B cell (primary cell): ENCODE measurements around the gene RNF38. TPM values are rescaled to one million over a fixed set of nuclear protein-coding genes. Genes with fewer than 3 reads are reported as not detected.

Source experiments
- ATAC-seq: fragments of 200-7000 bp; cut with Tn5 transposase; one replicate; pipeline ENCODE4 v1.10.0; 2021; ENCODE audit warnings: low read depth, mild to moderate bottlenecking, moderate number of reproducible peaks, moderate library complexity
- CTCF ChIA-PET: fragments of 350-600 bp; sonication (Branson Sonifier 250); formaldehyde crosslinking; loops from one replicate; lab custom pipeline; 2021; ENCODE audit warnings: antibody characterized with exemption, inconsistent platforms; lab: Charles Lee
- POLR2A ChIA-PET: fragments of 350-600 bp; sonication (Branson Sonifier 250); formaldehyde crosslinking; loops from one replicate; lab custom pipeline; 2021; ENCODE audit warnings: antibody characterized with exemption; lab: Charles Lee
- DNase-seq: peaks from one replicate; pipeline ENCODE4 v3.0.0; 2013
- H2AFZ ChIP-seq: 2 replicates; pipeline ENCODE4 v1.6.1; 2012; ENCODE audit warnings: mild to moderate bottlenecking, low read depth, low read length; ENCODE audit not compliant: insufficient read depth, poor library complexity, severe bottlenecking
- H3K27ac ChIP-seq, 2 donors: 1 replicate in 1 of 2; 2 replicates in 1 of 2; pipeline ENCODE4 v1.5.1; 2012 to 2013; ENCODE audit warnings: low read length in 2 of 2, mild to moderate bottlenecking in 2 of 2, moderate library complexity in 1 of 2
- H3K27me3 ChIP-seq, 4 experiments: fragments of 200-600 bp in 1 of 4; sonication (generic) in 1 of 4; replicated peaks in 1 of 4; 1 replicate in 2 of 4; 2 replicates in 2 of 4; pipeline versions ENCODE4 v1.6.1 to v1.7.0; 2013 to 2016; ENCODE audit warnings: low read length in 3 of 4, mild to moderate bottlenecking in 2 of 4, mixed read lengths in 1 of 4, moderate library complexity in 1 of 4; ENCODE audit not compliant: insufficient read depth in 4 of 4, control insufficient read depth in 3 of 4; ENCODE audit errors: control extremely low read depth in 1 of 4
- H3K36me3 ChIP-seq, 2 experiments: replicated peaks in 1 of 2; 1 replicate in 1 of 2; 2 replicates in 1 of 2; pipeline versions ENCODE4 v1.6.1 to v1.7.1; 2013; ENCODE audit warnings: low read length in 1 of 2; ENCODE audit not compliant: insufficient read depth in 2 of 2, control insufficient read depth in 1 of 2; ENCODE audit errors: control extremely low read depth in 1 of 2, extremely low read depth in 1 of 2
- H3K4me1 ChIP-seq, 2 donors: fragments of 200-600 bp in 1 of 2; sonication (generic) in 1 of 2; 1 replicate in 1 of 2; 2 replicates in 1 of 2; pipeline versions ENCODE4 v1.5.1 to v1.6.1; 2013 to 2017; ENCODE audit warnings: low read length in 2 of 2; ENCODE audit not compliant: control insufficient read depth in 2 of 2, insufficient read depth in 2 of 2
- H3K4me2 ChIP-seq: replicated peaks from 2 replicates; pipeline ENCODE3; 2012; ENCODE audit warnings: mild to moderate bottlenecking, low read depth, low read length; ENCODE audit not compliant: poor library complexity, severe bottlenecking
- H3K4me3 ChIP-seq, 5 experiments: fragments of 200-600 bp in 1 of 5; sonication (generic) in 1 of 5; 1 replicate in 3 of 5; 2 replicates in 2 of 5; pipeline versions ENCODE4 v1.5.1 to v1.7.0; 2011 to 2016; ENCODE audit warnings: low read length in 4 of 5, mild to moderate bottlenecking in 4 of 5, low read depth in 2 of 5, control low read depth in 1 of 5, moderate library complexity in 1 of 5; ENCODE audit not compliant: insufficient read depth in 1 of 5; ENCODE audit errors: control extremely low read depth in 1 of 5, extremely low read depth in 1 of 5
- H3K79me2 ChIP-seq: fragments of 200-600 bp; sonication (generic); one replicate; pipeline ENCODE4 v1.6.0; 2016; ENCODE audit warnings: low read length; ENCODE audit not compliant: control insufficient read depth, insufficient read depth
- H3K9ac ChIP-seq: fragments of 200-600 bp; sonication (generic); 2 replicates; pipeline ENCODE4 v1.6.1; 2017; ENCODE audit warnings: mild to moderate bottlenecking, low read length, moderate library complexity
- H3K9me3 ChIP-seq, 3 donors: one replicate each; pipeline versions ENCODE4 v1.6.1 to v1.7.1; 2013; ENCODE audit warnings: low read length in 2 of 3; ENCODE audit not compliant: control insufficient read depth in 2 of 3, insufficient read depth in 1 of 3; ENCODE audit errors: control extremely low read depth in 1 of 3
- H4K20me1 ChIP-seq: 2 replicates; pipeline ENCODE4 v1.6.0; 2012; ENCODE audit warnings: mild to moderate bottlenecking, low read length; ENCODE audit not compliant: insufficient read depth, control insufficient read depth, poor library complexity, severe bottlenecking
- H3K27ac Mint-ChIP-seq: one replicate; pipeline ENCODE4 v1.8.0; 2021; ENCODE audit warnings: mixed read lengths
- H3K27me3 Mint-ChIP-seq: one replicate; pipeline ENCODE4 v1.8.0; 2021; ENCODE audit warnings: mixed read lengths
- H3K4me1 Mint-ChIP-seq: one replicate; pipeline ENCODE4 v1.8.0; 2021; ENCODE audit warnings: mixed read lengths
- H3K4me3 Mint-ChIP-seq: one replicate; pipeline ENCODE4 v1.8.0; 2021; ENCODE audit warnings: mixed read lengths
- H3K9me3 Mint-ChIP-seq: one replicate; pipeline ENCODE4 v1.8.0; 2022; ENCODE audit warnings: mixed read lengths; ENCODE audit not compliant: insufficient read depth
- EZH2 ChIP-seq: IDR thresholded peaks from 2 replicates; pipeline ENCODE4 v1.6.1; 2012; ENCODE audit warnings: borderline replicate concordance, low read depth, mild to moderate bottlenecking, moderate library complexity, low read length; ENCODE audit not compliant: insufficient read depth, poor library complexity, severe bottlenecking
- WGBS: methylation state at CpG from one replicate; pipeline ENCODE4 v1.1.5; 2013; ENCODE audit warnings: missing lambda C conversion rate; ENCODE audit not compliant: insufficient coverage; 5-methylcytosine and 5-hydroxymethylcytosine counted together
- intact Hi-C: fragments of 100-400 bp; cut with micrococcal nuclease; formaldehyde crosslinking; loops from one replicate; pipeline ENCODE4 v1.10.0; 2022
- polyA plus RNA-seq: library from polyadenylated mRNA; depleted of rRNA; stranded (reverse); fragments of >200 nt; gene quantifications from 2 replicates; pipeline ENCODE4 v1.2.3, GENCODE V29; 2012
- total RNA-seq, 2 donors: library from RNA; stranded (reverse); fragments of 120-200 nt in 1 of 2; gene quantifications; 1 replicate in 1 of 2; 2 replicates in 1 of 2; pipeline versions ENCODE4 v1.2.3 to v1.2.4, GENCODE V29; 2013 to 2022
- TF ChIP-seq, protein P1 (sequence below): fragments of 200-600 bp; IDR thresholded peaks from one replicate; pipeline ENCODE4 v1.8.0; 2022; ENCODE audit warnings: antibody characterized with exemption, mild to moderate bottlenecking

The RNF38 gene
- total and polyA plus RNA-seq, 2 donors (not counting 1 experiment from before 2014, with no cell fraction given) = 25.2 to 81.6 TPM

DNA sequence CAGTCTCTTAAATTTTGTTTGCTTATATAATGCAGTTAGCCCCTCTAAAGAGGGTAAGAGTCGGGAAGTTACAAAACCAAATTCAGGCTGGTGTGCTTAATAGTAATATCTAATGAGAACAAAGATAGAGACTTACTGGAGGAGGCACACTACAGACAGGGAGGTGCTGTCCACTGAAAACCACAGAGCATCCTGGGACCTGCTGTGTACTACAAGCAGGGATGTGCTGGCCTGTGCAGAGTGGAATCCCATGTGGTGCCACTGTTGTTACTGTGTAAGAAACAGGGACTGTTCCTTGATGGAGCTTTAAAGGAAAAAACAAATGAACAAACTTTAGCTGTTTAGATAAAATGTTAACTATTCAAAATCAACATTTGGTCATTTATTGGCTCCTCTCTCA is 42.4 kb downstream of the RNF38 start:
- intact Hi-C loops = no loop called here
- H3K27ac ChIP-seq = no peak overlapping the region
- H3K79me2 ChIP-seq = peaks cover 2% of the 10 kb centered on the region
- POLR2A ChIA-PET = no interaction called here
- no peak overlapping the region for H3K27ac Mint-ChIP-seq
- peaks cover 14% of the 10 kb centered on the region for H4K20me1 ChIP-seq
- H3K9me3 Mint-ChIP-seq = no peaks in the 10 kb centered on the region
- DNase-seq (no peak), ATAC-seq (no peak)
- no peaks in the 10 kb centered on the region for H3K27me3 Mint-ChIP-seq
- no CpG with 5 or more reads among the region's 1 CpG for WGBS
- no peaks in the 10 kb centered on the region for H3K4me1 Mint-ChIP-seq
- no peak overlapping the region for H3K4me3 ChIP-seq
- peaks cover 15 to 63% of the 10 kb centered on the region in 2 experiments for H3K36me3 ChIP-seq
- H2AFZ ChIP-seq = no peak overlapping the region
- H3K4me1 ChIP-seq = no peaks in the 10 kb centered on the region
- no peaks in the 10 kb centered on the region for H3K27me3 ChIP-seq
- no peak overlapping the region for H3K4me2 ChIP-seq
- H3K9ac ChIP-seq = no peak overlapping the region
- TF ChIP-seq, protein P1, sequence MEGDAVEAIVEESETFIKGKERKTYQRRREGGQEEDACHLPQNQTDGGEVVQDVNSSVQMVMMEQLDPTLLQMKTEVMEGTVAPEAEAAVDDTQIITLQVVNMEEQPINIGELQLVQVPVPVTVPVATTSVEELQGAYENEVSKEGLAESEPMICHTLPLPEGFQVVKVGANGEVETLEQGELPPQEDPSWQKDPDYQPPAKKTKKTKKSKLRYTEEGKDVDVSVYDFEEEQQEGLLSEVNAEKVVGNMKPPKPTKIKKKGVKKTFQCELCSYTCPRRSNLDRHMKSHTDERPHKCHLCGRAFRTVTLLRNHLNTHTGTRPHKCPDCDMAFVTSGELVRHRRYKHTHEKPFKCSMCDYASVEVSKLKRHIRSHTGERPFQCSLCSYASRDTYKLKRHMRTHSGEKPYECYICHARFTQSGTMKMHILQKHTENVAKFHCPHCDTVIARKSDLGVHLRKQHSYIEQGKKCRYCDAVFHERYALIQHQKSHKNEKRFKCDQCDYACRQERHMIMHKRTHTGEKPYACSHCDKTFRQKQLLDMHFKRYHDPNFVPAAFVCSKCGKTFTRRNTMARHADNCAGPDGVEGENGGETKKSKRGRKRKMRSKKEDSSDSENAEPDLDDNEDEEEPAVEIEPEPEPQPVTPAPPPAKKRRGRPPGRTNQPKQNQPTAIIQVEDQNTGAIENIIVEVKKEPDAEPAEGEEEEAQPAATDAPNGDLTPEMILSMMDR = no peak
- H3K4me3 Mint-ChIP-seq = no peak overlapping the region
- CTCF ChIA-PET = no interaction called here
- no peaks in the 10 kb centered on the region for H3K9me3 ChIP-seq

DNA sequence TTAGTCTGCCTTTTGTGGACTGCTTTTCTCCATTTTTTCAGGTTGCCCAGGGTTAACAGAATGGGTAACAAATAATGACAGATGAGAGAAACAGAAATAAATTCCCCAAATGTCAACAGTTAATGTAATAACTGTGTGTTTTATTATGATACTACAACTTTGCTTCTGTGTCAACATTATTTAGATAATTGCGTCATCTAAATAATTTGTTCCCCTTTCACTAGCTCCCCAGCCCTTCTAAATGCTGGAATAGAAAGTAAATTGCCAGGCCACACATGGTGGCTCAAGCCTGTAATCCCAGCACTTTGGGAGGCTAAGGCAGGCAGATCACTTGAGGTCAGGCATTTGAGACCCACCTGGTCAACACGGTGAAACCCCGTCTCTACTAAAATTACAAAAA is 53.5 kb downstream of the RNF38 start:
- Mint-ChIP-seq H3K4me1 (no peaks in the 10 kb centered on the region), H3K9me3 (no peaks in the 10 kb centered on the region), H3K4me3 (no peak overlapping the region), H3K27ac (no peak overlapping the region), H3K27me3 (no peaks in the 10 kb centered on the region)
- Histone ChIP-seq H3K79me2 (no peaks in the 10 kb centered on the region), H3K4me2 (no peak overlapping the region), H2AFZ (no peak overlapping the region), H4K20me1 (no peaks in the 10 kb centered on the region), H3K9me3 (no peaks in the 10 kb centered on the region), H3K36me3 (peaks cover 19 to 77% of the 10 kb centered on the region in 2 experiments), H3K4me3 (no peak overlapping the region), H3K4me1 (no peaks in the 10 kb centered on the region), H3K9ac (no peak overlapping the region), H3K27ac (no peak overlapping the region), H3K27me3 (no peaks in the 10 kb centered on the region)
- POLR2A ChIA-PET = no interaction called here
- TF ChIP-seq, protein P1 = no peak
- TF ChIP-seq EZH2 = no peak
- 100% methylated on average over 2 of the region's 3 CpGs for WGBS
- intact Hi-C loops = no loop called here
- ATAC-seq (no peak), DNase-seq (no peak)
- CTCF ChIA-PET = no interaction called here
